Right cardiac atrium (tissue), 5 donors: Measurements from ENCODE around the gene NFYB. TPM values are rescaled to one million over a fixed set of nuclear protein-coding genes. Genes with fewer than 3 reads are reported as not detected.

Experiments
- ATAC-seq, 2 donors: fragments of 200-7000 bp; cut with Tn5 transposase; one replicate each; pipeline versions ENCODE4 v1.8.0 to v1.9.1; 2020; ENCODE audit warnings: moderate library complexity in 2 of 2, mild to moderate bottlenecking in 1 of 2
- DNase-seq, 3 donors: peaks; one replicate each; pipeline ENCODE4 v3.0.0-alpha.2; 2020
- H3K27ac ChIP-seq: one replicate; pipeline ENCODE4 v1.5.1; 2013; ENCODE audit warnings: mild to moderate bottlenecking, low read length, control low read depth, moderate library complexity
- H3K27me3 ChIP-seq: one replicate; pipeline ENCODE4 v1.6.1; 2013; ENCODE audit not compliant: control insufficient read depth, insufficient read depth
- H3K4me1 ChIP-seq: one replicate; pipeline ENCODE4 v1.6.1; 2013; ENCODE audit warnings: low read length; ENCODE audit not compliant: control insufficient read depth, insufficient read depth
- H3K4me3 ChIP-seq: one replicate; pipeline ENCODE4 v1.5.1; 2013; ENCODE audit warnings: low read length, control low read depth
- H3K9me3 ChIP-seq: one replicate; pipeline ENCODE4 v1.6.1; 2013; ENCODE audit warnings: low read length; ENCODE audit not compliant: control insufficient read depth
- WGBS: extraction: QIAGEN DNeasy Blood & Tissue Kit; methylation state at CpG from one replicate; pipeline ENCODE4 v1.1.7; 2013; 5-methylcytosine and 5-hydroxymethylcytosine counted together
- intact Hi-C, 4 donors: fragments of 100-400 bp; cut with DNase I; formaldehyde crosslinking; loops; one replicate each; pipeline versions ENCODE4 v1.11.0 to v1.14.0; 2022 to 2023
- polyA plus RNA-seq: library from polyadenylated mRNA; stranded (reverse); fragments of 200-250 nt; gene quantifications from one replicate; pipeline ENCODE4 v1.2.3, GENCODE V29; 2013
- total RNA-seq, 4 donors: library from RNA; stranded (reverse); fragmentation: NEBNext Ultra II Directional; extraction: Animal tissue kit (Norgen Biotek cat#: 25700); gene quantifications; one replicate each; pipeline ENCODE4 v1.2.1, GENCODE V29; 2021
- donor health status: healthy with polysubstance abuse.
- donor health status: DM: no; HTN: yes; CAD: no.
- donor health status: DM: no; HTN: no; CAD: no.
- donor health status: DM: no; HTN: yes; CAD: no; lungs with severe emphysema.
- donor health status: DM: yes; HTN: yes; CAD: no.

The NFYB gene
- total and polyA plus RNA-seq, 5 donors: 36.6 to 57.9 (median 42.6) TPM

DNA sequence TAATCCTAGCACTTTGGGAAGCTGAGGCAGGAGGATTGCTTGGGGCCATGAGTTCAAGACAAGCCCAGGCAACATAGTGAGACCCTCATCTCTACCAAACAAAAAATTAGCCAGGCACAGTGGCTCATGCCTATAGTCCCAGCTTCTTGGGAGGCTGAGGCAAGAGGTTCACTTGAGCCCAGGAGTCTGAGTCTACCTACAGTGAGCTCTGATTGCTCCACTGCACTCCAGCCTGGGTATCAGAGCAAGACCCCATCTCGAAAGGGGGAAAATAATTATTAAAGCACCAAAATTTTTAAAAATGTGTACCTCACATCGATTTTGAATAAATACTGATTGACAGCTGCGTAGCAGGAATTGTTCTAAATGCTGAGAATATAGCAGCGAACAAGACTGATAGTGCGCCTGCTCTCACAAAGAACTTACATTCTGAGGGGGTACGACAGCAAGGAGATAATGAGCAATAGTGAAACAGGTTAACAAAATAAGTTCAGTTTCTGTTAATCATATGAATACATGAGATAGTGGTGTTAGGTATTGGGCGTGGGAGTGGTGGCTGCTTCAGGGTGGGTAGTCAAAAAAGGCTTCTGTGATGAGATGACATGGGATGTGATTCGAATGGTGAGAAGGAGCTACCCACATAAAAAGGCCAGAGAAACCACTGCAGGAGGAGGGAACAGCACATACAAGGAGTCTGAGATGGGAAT, 54.1 kb downstream of the NFYB start:
- H3K9me3 ChIP-seq: no peaks in the 10 kb centered on the region
- intact Hi-C loops: no loop called here
- H3K27ac ChIP-seq: no peak overlapping the region
- 92% methylated on average over 8 of the region's 8 CpGs for WGBS
- no peaks in the 10 kb centered on the region for H3K27me3 ChIP-seq
- ATAC-seq (no peak), DNase-seq (no peak)
- no peak overlapping the region for H3K4me3 ChIP-seq
- no peaks in the 10 kb centered on the region for H3K4me1 ChIP-seq

DNA sequence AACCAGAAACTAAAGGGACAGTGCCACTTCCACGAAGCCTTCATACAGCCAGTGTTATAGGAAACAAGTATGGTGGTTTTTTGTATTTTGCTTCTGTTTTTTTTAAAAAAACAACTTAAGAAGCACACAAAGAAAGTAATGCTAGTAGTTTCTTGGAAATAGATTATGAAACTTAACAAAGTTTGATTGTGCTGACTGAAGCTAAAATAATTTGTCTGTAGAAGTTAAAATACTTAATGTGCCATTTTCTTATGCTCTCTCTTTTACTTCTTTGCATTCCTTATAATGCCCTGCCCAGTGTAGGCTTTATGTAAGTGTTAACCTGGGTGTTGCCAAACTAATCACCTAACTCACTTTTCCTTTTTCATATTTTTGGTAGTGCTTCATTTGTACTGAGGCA, 57.2 kb downstream of the NFYB start:
- DNase-seq (no peak), ATAC-seq (no peak)
- 79% methylated on average over 1 of the region's 1 CpG for WGBS
- Histone ChIP-seq H3K4me3 (no peak overlapping the region), H3K27me3 (no peaks in the 10 kb centered on the region), H3K27ac (no peak overlapping the region), H3K4me1 (no peaks in the 10 kb centered on the region), H3K9me3 (no peaks in the 10 kb centered on the region)
- intact Hi-C loops: no loop called here

DNA sequence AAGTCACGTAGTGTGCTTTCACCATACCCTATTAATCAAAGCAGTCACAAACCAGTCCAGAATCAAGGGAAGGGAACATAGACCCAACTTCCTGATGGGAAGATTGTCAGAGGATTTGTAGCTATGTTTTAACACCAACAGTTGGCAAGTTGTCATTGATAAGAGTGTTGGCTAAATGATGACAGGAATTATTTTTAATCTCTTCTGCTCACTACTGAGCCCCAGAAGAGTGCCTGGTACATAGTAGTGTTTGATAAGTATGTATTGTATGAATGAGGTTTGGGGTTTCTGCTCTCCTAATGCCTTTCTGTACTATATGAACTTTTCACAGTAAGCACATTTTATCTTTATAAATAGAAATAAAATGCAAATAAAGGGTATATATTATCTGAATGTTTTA, 59.0 kb downstream of the NFYB start:
- no peaks in the 10 kb centered on the region for H3K4me1 ChIP-seq
- no peak overlapping the region for H3K4me3 ChIP-seq
- no peak for DNase-seq
- peak in 1 of 2 donors; percentile 43 for ATAC-seq
- H3K27me3 ChIP-seq: no peaks in the 10 kb centered on the region
- intact Hi-C loops: no loop called here
- H3K27ac ChIP-seq: no peak overlapping the region
- H3K9me3 ChIP-seq: no peaks in the 10 kb centered on the region
- WGBS: 67% methylated on average over 1 of the region's 1 CpG

DNA sequence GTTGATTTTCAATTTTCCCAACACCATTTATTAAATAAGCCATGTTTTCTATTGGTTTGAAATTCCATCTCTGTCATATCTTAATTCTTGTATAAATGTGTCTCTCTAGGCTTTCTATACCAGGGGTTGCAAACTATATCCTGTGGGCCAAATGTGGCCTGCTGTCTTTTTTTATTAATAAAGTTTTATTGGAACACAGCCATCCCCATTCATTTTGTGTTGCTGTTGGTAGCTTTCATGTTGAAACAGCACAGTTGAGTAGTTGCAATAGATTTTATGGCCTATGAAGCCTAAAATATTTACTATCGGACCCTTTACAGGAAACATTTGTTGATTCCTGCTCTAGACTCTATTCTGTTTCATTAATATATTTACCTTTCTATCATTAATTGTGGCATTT, 64.3 kb downstream of the NFYB start:
- intact Hi-C loops: no loop called here
- no peaks in the 10 kb centered on the region for H3K27me3 ChIP-seq
- 95% methylated on average over 1 of the region's 1 CpG for WGBS
- DNase-seq (no peak), ATAC-seq (no peak)
- no peak overlapping the region for H3K27ac ChIP-seq
- no peaks in the 10 kb centered on the region for H3K9me3 ChIP-seq
- no peaks in the 10 kb centered on the region for H3K4me1 ChIP-seq
- H3K4me3 ChIP-seq: no peak overlapping the region

DNA sequence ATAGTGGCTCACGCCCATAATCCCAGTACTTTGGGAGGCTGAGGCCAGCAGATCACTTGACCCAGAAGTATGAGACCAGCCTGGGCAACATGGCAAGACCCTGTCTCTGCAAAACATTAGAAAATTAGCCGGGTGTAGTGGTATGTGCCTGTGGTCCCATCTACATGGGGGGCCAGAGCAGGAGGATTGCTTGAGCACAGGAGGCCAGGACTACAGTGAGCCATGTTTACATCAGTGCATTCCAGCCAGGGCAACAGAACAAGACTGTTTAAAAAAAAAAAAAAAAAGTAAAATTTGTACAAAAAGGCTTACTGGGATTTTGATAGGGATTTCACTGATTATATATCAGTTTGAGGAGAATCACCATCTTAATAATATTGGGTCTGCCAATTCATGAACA, 65.9 kb downstream of the NFYB start:
- Histone ChIP-seq H3K27ac (no peak overlapping the region), H3K9me3 (no peaks in the 10 kb centered on the region), H3K27me3 (no peaks in the 10 kb centered on the region), H3K4me1 (no peaks in the 10 kb centered on the region), H3K4me3 (no peak overlapping the region)
- 98% methylated on average over 2 of the region's 2 CpGs for WGBS
- ATAC-seq (no peak), DNase-seq (peak in 1 of 3 donors; percentile 6)
- intact Hi-C loops: no loop called here

Other genes with a start within 250 kb of the NFYB start
- 100 to 1,000 TPM; 292 to 625 (median 497) TPM for gene HSP90B1, start 207.8 kb downstream of the NFYB start, total RNA-seq
- gene HSP90B1, start 207.8 kb downstream of the NFYB start, polyA plus RNA-seq: 369 TPM
- gene TDG, start 172.3 kb downstream of the NFYB start, total RNA-seq: 10 to 100 TPM; 10.6 to 17.7 (median 12.4) TPM
- 9.8 TPM for gene TDG, start 172.3 kb downstream of the NFYB start, polyA plus RNA-seq
- 10 to 100 TPM in 2 of 4 donors, 1 to 10 TPM in 2; 8.7 to 14.4 (median 11.4) TPM for gene GLT8D2, start 88.0 kb downstream of the NFYB start, total RNA-seq
- 9.9 TPM for gene GLT8D2, start 88.0 kb downstream of the NFYB start, polyA plus RNA-seq
- gene HCFC2, start 73.7 kb downstream of the NFYB start, total RNA-seq: 10 to 100 TPM; 10.2 to 11.0 (median 10.6) TPM
- 4.1 TPM for gene HCFC2, start 73.7 kb downstream of the NFYB start, polyA plus RNA-seq
- gene TXNRD1, start 77.6 kb upstream of the NFYB start, total RNA-seq: 100 to 1,000 TPM; 118 to 187 (median 148) TPM
- gene TXNRD1, start 77.6 kb upstream of the NFYB start, polyA plus RNA-seq: 57.9 TPM
- gene EID3, start 165.5 kb upstream of the NFYB start, total RNA-seq: 1 to 10 TPM; 1.2 to 2.3 (median 1.8) TPM
- 1.5 TPM for gene EID3, start 165.5 kb upstream of the NFYB start, polyA plus RNA-seq